SHP77 (cell line): ENCODE measurements around the gene ABCC11.

ENCODE experiments used
- DNase-seq, 2 experiments: peaks; one replicate each; lab custom pipeline; 2025; lab: John Stamatoyannopoulos, UW

ABCC11 gene

GRCh38 chr16:48161906-48162305, 85.4 kb downstream of the ABCC11 start:
- DNase-seq, result no peak

GRCh38 chr16:48160575-48160974, 86.8 kb downstream of the ABCC11 start:
- no peak for DNase-seq

GRCh38 chr16:48158296-48158695, 89.0 kb downstream of the ABCC11 start:
- no peak for DNase-seq

- no peak for DNase-seq
These were observed 89.5 kb downstream of the ABCC11 start for GRCh38 chr16:48157794-48158193.

- DNase-seq, result no peak
These were observed 90.0 kb downstream of the ABCC11 start for GRCh38 chr16:48157302-48157701.

GRCh38 chr16:48156790-48157209, 90.5 kb downstream of the ABCC11 start:
- peak; percentile 64 to 66 for DNase-seq

- DNase-seq, result no peak
These were observed 91.2 kb downstream of the ABCC11 start, which contains the start of gene ABCC12 for GRCh38 chr16:48155926-48156789. Gene ABCC12, minus strand, starts transcription at chr16:48155993. Its CDS starts 9,569 bp downstream, at chr16:48146424.

- DNase-seq, result no peak
These were observed 93.6 kb downstream of the ABCC11 start for GRCh38 chr16:48153774-48154173.

- DNase-seq, result no peak
These were observed 95.1 kb downstream of the ABCC11 start for GRCh38 chr16:48152226-48152625.

GRCh38 chr16:48150707-48151106, 96.6 kb downstream of the ABCC11 start:
- DNase-seq, result no peak

GRCh38 chr16:48146710-48147109, 100.6 kb downstream of the ABCC11 start:
- DNase-seq, result no peak

- DNase-seq, result no peak
These were observed 101.2 kb downstream of the ABCC11 start for GRCh38 chr16:48146131-48146530.

GRCh38 chr16:48143812-48144368, 103.4 kb downstream of the ABCC11 start:
- DNase-seq, result no peak

GRCh38 chr16:48140821-48141220, 106.5 kb downstream of the ABCC11 start:
- DNase-seq, result no peak

- DNase-seq, result no peak
These were observed 107.8 kb downstream of the ABCC11 start for GRCh38 chr16:48139517-48139916.

GRCh38 chr16:48138543-48138942, 108.8 kb downstream of the ABCC11 start:
- no peak for DNase-seq

GRCh38 chr16:48137822-48138221, 109.5 kb downstream of the ABCC11 start:
- no peak for DNase-seq

GRCh38 chr16:48136547-48137360, 110.6 kb downstream of the ABCC11 start:
- no peak for DNase-seq

GRCh38 chr16:48133455-48134211, 113.7 kb downstream of the ABCC11 start:
- no peak for DNase-seq

- no peak for DNase-seq
These were observed 114.6 kb downstream of the ABCC11 start for GRCh38 chr16:48132696-48133095.

GRCh38 chr16:48131201-48131935, 116.0 kb downstream of the ABCC11 start:
- DNase-seq, result no peak
